Testis (tissue), 2 donors: ENCODE results near the gene DAB2IP.

ENCODE experiments used
- POLR2A ChIP-seq: fragments of 450-650 bp; IDR thresholded peaks from one replicate; pipeline ENCODE4 v1.6.1; 2017; ENCODE audit warnings: antibody characterized with exemption, mild to moderate bottlenecking, moderate library complexity
- TF ChIP-seq, protein P1 (sequence below), 3 experiments: fragments of 450-650 bp in 2 of 3; fragments of 200-600 bp in 1 of 3; sonication (generic) in 1 of 3; IDR thresholded peaks; one replicate each; pipeline ENCODE4 v1.5.1; 2016 to 2019; ENCODE audit warnings: antibody characterized with exemption in 3 of 3, mild to moderate bottlenecking in 2 of 3, moderate library complexity in 1 of 3

DNA sequence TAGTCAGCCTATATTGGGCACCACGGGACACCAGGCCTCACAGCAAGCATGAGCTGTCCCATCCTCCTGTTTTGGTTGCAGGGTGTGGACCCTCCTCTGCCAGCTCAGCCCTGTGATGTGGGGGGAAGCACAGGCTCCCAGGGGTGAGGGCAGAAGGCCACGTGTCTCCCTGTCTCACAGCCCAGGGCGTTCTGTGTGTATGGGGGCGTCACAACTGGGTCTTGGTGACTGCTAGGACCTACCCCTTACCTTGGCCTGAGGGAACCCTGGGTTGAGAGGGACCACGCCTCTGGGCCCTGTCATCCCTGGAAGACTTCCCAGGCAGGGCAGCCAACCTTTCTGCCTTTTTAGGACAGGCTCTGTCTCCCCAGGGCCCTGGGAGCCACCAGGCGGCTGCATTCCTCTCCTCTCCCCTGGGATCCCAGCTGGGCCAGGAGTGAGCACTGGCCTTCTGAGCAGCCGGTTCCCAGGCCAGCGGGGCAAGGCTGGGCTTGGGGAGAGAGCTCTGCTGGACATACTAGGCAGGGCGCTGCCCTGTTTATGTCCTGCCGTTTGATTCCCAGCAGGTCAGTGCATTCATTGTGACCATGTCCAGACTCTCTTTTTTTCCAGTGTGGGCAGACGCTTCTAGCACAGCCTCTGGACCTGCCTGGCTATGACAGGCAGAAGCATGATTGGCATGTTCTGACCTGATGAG, 97.4 kb downstream of the DAB2IP start:
- TF ChIP-seq, protein P1, sequence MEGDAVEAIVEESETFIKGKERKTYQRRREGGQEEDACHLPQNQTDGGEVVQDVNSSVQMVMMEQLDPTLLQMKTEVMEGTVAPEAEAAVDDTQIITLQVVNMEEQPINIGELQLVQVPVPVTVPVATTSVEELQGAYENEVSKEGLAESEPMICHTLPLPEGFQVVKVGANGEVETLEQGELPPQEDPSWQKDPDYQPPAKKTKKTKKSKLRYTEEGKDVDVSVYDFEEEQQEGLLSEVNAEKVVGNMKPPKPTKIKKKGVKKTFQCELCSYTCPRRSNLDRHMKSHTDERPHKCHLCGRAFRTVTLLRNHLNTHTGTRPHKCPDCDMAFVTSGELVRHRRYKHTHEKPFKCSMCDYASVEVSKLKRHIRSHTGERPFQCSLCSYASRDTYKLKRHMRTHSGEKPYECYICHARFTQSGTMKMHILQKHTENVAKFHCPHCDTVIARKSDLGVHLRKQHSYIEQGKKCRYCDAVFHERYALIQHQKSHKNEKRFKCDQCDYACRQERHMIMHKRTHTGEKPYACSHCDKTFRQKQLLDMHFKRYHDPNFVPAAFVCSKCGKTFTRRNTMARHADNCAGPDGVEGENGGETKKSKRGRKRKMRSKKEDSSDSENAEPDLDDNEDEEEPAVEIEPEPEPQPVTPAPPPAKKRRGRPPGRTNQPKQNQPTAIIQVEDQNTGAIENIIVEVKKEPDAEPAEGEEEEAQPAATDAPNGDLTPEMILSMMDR (IDR thresholded peaks at IDR 0.05): no peak
- TF ChIP-seq POLR2A: no peak
